ENCODE data around the gene HNRNPU. TPM values are rescaled to one million over a fixed set of nuclear protein-coding genes. Genes with fewer than 3 reads are reported as not detected.

The HNRNPU gene
- total and polyA plus RNA-seq, 2 of the 13 experiments (the other 11 are each of a cell fraction or from before 2014, with no cell fraction given), result 101 to 508 TPM

DNA sequence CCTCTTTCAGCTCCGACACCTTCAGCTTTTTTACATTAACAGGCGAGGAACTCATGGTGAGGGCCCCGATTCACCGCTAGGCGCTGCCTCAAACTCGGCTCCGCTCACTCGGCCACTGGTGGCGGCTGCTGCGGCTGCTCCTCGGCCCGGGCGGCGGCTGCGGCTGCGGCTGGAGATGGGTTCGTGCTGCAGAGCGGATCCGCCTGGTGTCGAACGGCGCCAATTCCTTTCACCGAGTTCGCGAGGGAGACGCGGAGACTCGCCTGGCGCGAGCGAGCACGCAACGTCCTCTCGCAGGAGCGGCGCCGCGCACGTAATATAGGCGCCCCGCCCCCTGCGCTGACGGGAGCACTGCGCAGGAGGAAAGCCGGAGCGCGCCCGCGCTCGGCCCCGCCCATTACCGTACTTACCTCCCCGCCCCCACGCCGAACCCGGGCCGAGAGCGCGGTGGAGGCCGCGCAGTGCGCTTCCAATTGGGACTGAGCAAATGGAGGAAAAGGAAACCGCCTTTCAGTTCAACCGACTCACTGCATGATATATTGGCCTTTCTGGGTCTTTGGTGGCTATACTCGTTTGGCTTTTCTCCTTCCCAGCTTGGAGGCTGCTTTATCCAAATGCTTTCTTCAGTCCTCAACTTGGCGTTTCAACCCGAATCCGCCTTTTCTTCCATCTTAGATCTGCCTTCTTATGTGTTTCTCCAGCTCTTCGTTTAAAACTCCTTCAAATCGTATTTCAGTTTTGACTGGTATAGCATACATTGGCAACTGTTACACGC, at the start of gene HNRNPU (continued):
- TF ChIP-seq, protein P1, sequence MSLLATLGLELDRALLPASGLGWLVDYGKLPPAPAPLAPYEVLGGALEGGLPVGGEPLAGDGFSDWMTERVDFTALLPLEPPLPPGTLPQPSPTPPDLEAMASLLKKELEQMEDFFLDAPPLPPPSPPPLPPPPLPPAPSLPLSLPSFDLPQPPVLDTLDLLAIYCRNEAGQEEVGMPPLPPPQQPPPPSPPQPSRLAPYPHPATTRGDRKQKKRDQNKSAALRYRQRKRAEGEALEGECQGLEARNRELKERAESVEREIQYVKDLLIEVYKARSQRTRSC (CRISPR knock-in tag; IDR thresholded peaks at IDR 0.05; ENCODE audit: low read depth), result no peak; the same call in 1 of the 2 replicates
- TF ChIP-seq, protein P2, sequence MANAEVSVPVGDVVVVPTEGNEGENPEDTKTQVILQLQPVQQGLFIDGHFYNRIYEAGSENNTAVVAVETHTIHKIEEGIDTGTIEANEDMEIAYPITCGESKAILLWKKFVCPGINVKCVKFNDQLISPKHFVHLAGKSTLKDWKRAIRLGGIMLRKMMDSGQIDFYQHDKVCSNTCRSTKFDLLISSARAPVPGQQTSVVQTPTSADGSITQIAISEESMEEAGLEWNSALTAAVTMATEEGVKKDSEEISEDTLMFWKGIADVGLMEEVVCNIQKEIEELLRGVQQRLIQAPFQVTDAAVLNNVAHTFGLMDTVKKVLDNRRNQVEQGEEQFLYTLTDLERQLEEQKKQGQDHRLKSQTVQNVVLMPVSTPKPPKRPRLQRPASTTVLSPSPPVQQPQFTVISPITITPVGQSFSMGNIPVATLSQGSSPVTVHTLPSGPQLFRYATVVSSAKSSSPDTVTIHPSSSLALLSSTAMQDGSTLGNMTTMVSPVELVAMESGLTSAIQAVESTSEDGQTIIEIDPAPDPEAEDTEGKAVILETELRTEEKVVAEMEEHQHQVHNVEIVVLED (CRISPR knock-in tag; IDR thresholded peaks at IDR 0.05; ENCODE audit: borderline replicate concordance), result peak; percentile 99
- TF ChIP-seq RORA (CRISPR knock-in tag; IDR thresholded peaks at IDR 0.05) (no peak), TRIM24 (CRISPR knock-in tag; IDR thresholded peaks at IDR 0.05) (0 out of 2 replicates have a peak, but pooled peaks have one; percentile 20), NCOA5 (CRISPR knock-in tag; IDR thresholded peaks at IDR 0.05) (no peak), ZNF616 (CRISPR knock-in tag; IDR thresholded peaks at IDR 0.05; ENCODE audit: low read depth) (peak; percentile 80), SIN3A (IDR thresholded peaks at IDR 0.05; ENCODE audit: borderline replicate concordance, low read depth, low read length) (peak; percentile 33; the same call in 1 of the 2 replicates), REPIN1 (CRISPR knock-in tag; IDR thresholded peaks at IDR 0.05; ENCODE audit: borderline replicate concordance, low read depth) (peak; percentile 89), MED1 (CRISPR knock-in tag; IDR thresholded peaks at IDR 0.05) (peak; percentile 76), ZNF607 (CRISPR knock-in tag; IDR thresholded peaks at IDR 0.05; ENCODE audit: borderline replicate concordance) (peak; percentile 52; the same call in 1 of the 2 replicates), ZNF777 (CRISPR knock-in tag; IDR thresholded peaks at IDR 0.05) (0 out of 2 replicates have a peak, but pooled peaks have one; percentile 21), ZNF225 (CRISPR knock-in tag; IDR thresholded peaks at IDR 0.05) (peak; percentile 53; the same call in 1 of the 2 replicates), ZNF326 (CRISPR knock-in tag; IDR thresholded peaks at IDR 0.05; ENCODE audit: borderline replicate concordance) (no peak), SCMH1 (CRISPR knock-in tag; IDR thresholded peaks at IDR 0.05; ENCODE audit: borderline replicate concordance) (no peak), ZNF598 (CRISPR knock-in tag; IDR thresholded peaks at IDR 0.05; ENCODE audit: borderline replicate concordance) (peak; percentile 76; the same call in 1 of the 2 replicates), ZNF552 (CRISPR knock-in tag; IDR thresholded peaks at IDR 0.05; ENCODE audit: borderline replicate concordance) (peak; percentile 62; the same call in 1 of the 2 replicates), ZIK1 (CRISPR knock-in tag; IDR thresholded peaks at IDR 0.05; ENCODE audit: borderline replicate concordance, low read depth) (peak; percentile 79; the same call in 1 of the 2 replicates)
- TF ChIP-seq, protein P3, sequence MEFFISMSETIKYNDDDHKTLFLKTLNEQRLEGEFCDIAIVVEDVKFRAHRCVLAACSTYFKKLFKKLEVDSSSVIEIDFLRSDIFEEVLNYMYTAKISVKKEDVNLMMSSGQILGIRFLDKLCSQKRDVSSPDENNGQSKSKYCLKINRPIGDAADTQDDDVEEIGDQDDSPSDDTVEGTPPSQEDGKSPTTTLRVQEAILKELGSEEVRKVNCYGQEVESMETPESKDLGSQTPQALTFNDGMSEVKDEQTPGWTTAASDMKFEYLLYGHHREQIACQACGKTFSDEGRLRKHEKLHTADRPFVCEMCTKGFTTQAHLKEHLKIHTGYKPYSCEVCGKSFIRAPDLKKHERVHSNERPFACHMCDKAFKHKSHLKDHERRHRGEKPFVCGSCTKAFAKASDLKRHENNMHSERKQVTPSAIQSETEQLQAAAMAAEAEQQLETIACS (CRISPR knock-in tag; IDR thresholded peaks at IDR 0.05), result peak; percentile 100
- TF ChIP-seq, protein P4, sequence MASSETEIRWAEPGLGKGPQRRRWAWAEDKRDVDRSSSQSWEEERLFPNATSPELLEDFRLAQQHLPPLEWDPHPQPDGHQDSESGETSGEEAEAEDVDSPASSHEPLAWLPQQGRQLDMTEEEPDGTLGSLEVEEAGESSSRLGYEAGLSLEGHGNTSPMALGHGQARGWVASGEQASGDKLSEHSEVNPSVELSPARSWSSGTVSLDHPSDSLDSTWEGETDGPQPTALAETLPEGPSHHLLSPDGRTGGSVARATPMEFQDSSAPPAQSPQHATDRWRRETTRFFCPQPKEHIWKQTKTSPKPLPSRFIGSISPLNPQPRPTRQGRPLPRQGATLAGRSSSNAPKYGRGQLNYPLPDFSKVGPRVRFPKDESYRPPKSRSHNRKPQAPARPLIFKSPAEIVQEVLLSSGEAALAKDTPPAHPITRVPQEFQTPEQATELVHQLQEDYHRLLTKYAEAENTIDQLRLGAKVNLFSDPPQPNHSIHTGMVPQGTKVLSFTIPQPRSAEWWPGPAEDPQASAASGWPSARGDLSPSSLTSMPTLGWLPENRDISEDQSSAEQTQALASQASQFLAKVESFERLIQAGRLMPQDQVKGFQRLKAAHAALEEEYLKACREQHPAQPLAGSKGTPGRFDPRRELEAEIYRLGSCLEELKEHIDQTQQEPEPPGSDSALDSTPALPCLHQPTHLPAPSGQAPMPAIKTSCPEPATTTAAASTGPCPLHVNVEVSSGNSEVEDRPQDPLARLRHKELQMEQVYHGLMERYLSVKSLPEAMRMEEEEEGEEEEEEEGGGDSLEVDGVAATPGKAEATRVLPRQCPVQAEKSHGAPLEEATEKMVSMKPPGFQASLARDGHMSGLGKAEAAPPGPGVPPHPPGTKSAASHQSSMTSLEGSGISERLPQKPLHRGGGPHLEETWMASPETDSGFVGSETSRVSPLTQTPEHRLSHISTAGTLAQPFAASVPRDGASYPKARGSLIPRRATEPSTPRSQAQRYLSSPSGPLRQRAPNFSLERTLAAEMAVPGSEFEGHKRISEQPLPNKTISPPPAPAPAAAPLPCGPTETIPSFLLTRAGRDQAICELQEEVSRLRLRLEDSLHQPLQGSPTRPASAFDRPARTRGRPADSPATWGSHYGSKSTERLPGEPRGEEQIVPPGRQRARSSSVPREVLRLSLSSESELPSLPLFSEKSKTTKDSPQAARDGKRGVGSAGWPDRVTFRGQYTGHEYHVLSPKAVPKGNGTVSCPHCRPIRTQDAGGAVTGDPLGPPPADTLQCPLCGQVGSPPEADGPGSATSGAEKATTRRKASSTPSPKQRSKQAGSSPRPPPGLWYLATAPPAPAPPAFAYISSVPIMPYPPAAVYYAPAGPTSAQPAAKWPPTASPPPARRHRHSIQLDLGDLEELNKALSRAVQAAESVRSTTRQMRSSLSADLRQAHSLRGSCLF (CRISPR knock-in tag; IDR thresholded peaks at IDR 0.05; ENCODE audit: borderline replicate concordance), result no peak

Data from HepG2 (cell line).